GM19351 (cell line): ENCODE results near the gene REG1A.

ENCODE experiments used
- ATAC-seq: cut with Tn5 transposase; IDR thresholded peaks from one replicate; pipeline ENCODE4 v1.9.1; 2021; ENCODE audit warnings: mild to moderate bottlenecking, moderate library complexity; ENCODE audit not compliant: unreplicated experiment

REG1A gene

GRCh38 chr2:79124907-79125720, 4.8 kb downstream of the REG1A start:
- ATAC-seq = no peak

- no peak for ATAC-seq
Observed at GRCh38 chr2:79125721-79125985, 5.4 kb downstream of the REG1A start.

DNA sequence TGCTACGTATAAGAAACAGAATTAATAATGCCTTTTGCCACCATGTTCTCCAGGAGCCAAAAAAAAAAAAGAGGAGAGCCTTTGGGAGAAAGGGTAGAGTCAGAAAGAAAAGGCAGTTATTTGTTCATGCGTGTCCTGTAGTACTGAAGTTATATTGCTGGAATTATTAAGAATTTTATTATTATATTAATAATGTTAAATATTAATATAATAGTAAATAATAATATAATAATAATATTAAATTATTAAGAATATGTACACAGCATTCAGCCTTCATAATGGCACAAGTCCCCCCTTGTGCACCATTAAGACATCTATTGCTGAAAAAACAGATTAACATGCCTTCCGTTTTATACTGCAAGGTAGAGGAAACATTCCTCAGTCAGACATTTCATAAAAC, 8.1 kb downstream of the REG1A start:
- no peak for ATAC-seq

GRCh38 chr2:79129260-79129659, 9.0 kb downstream of the REG1A start:
- no peak for ATAC-seq

DNA sequence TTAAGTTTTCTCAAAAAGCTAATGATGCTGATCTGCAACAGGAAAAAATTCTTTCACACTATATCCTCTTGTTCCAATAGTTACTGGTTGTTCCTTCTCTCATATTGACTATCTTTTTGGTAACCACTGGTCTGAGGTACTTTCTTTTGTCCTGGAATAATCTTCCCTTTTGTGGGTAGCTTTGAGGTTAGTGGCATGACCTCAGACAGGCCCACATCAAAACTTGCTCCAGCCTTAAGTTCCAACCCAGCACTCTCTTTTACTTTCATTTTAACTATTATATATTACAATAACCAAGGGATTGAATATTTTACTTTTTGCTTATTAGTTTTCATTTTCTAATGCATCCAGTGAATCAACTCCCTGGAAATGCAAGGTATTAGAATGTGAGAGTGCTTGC, 9.5 kb downstream of the REG1A start:
- no peak for ATAC-seq

- ATAC-seq = no peak
Observed at GRCh38 chr2:79131687-79132086, 11.4 kb downstream of the REG1A start.

GRCh38 chr2:79138385-79138784, 18.1 kb downstream of the REG1A start:
- no peak for ATAC-seq

DNA sequence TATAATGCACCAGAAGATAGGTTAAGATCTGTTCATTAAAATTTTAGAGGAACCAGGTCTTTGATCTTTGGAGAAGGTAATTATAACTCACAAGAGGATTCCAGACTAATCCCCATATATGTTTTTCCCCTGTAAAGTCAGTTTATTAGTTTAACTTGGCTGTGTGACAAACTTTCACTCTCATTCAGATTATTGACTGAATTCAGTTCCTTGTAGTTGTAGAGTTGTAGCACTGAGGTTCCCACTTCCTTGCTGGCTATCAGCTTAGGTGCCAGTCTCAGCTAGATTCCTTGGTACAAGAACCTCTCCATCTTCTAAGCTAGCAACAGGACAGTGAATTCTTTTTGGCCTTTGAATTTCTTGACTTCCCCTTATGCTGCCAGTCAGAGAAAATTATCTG, 19.1 kb downstream of the REG1A start:
- ATAC-seq = no peak

- ATAC-seq = no peak
Observed at GRCh38 chr2:79155826-79156476, 35.7 kb downstream of the REG1A start.

DNA sequence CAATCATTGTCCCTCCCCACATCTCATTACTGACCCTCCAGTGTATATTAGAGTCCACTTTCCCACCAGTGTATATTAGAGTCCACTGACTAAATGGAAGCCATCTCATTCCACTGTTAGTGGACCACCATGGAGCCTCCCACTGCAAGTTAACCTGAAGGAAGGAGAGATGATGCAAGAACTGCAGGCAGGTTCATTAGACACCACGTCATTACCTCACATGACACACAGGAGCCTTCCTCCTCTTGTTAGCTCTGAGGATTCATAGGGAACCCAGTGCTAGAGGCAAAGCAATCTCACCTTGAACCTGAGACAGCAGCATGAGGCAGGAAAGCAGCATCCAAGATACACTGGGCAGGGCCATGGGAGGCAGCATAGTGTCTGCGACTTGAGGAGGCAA, 38.7 kb downstream of the REG1A start:
- no peak for ATAC-seq

GRCh38 chr2:79159653-79160052, 39.4 kb downstream of the REG1A start, which contains the start of gene REG3A:
REG3A (minus strand) TSS chr2:79159753; CDS start chr2:79159405, 348 bp downstream.
- ATAC-seq = no peak

- no peak for ATAC-seq
Observed at GRCh38 chr2:79162132-79162531, 41.8 kb downstream of the REG1A start.

DNA sequence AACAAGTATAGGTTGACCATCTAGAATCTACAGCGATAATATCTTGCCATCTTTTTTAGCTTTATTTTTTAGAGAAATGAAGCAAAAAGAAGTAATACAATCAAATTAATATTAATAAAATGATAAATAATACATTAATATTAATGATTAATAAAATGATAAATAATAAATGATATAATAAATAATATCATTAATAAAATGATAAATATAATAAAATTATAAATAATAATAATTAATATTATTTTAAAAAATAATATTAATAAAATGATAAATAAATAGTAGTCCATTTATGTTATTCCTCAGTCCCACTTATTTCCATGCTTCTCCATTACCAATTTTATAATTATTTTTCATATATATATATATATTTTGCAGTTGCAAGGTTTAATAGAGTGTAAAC, 42.5 kb downstream of the REG1A start:
- no peak for ATAC-seq

DNA sequence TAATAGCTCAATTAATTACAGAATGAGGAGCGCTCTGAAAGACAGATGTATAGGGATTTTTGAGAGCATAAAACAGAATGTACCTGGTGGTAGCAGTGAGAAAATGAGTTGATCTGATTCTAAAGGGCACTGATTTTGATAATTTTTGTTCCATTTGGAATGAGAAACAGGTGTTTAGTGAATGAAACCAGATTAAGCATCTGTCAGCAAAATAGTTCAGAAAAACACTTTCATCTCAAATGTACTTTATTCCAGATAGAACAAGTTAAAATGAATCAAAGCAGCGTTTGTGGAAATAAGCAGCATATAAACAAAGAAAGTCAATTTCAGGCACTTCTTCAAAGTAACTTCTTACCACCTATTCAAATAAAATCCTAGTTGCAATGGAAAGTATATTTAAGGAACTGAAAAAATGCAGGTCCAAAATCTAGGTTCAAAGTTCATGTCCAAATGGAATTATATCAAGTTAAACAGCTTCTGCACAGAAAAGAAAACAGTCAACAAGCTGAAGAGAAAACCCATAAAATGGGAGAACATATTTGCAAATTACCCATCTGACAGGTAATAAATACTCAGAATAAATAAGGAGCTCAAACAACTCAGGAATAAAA, 51.2 kb downstream of the REG1A start:
- no peak for ATAC-seq
